HG03442 (cell line): Measurements from ENCODE around the gene NELFB.
A peak's percentile ranks its signal among the peaks of the same experiment; 100 is the strongest.

Source experiments
- ATAC-seq: cut with Tn5 transposase; IDR thresholded peaks from one replicate; pipeline ENCODE4 v1.9.1; 2021; ENCODE audit warnings: mild to moderate bottlenecking, moderate library complexity; ENCODE audit not compliant: unreplicated experiment

The NELFB gene

GRCh38 chr9:137267933-137268355 is 12.8 kb downstream of the NELFB start:
- ATAC-seq: no peak

- ATAC-seq: no peak
Observed at GRCh38 chr9:137268538-137269201, 13.5 kb downstream of the NELFB start.

- ATAC-seq: no peak
Observed at GRCh38 chr9:137269231-137269772, 14.2 kb downstream of the NELFB start.

DNA sequence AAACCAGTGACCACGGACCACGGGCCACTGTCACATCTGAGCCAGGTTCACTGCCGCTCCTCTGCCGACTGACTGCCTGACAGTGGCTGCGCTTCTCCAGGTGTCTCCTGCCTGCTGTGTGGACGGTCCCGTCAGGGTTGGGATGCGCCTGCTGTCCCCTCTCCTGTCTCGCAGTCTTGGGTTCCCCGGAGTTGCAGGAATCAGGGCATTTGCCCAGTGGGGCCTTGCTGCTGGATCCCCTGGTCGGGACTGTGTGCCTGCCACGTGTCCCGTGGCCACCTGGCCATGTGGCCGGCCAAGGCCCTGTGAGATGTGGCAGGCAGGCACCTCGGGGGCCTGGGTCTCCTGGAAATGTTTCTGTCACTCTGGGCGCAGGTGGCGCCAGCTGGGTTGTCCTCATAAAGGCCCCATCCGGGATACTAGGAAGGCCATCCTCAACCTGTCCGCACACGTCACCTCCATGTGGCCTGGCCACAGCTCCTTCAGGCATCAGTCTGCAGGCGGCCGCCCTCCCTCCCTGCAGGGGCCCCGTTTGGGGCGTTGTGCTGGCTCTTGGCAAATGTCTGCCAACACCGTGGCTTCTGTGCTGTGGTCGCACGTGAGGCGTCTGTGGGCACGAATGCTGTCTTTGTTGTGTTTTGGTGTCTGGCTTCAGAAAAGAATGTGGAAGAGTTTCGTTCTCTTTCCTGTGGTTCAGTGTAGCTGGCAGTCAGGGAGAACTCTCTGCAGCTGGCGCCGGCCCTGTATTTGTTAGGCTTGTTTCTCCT is 16.0 kb downstream of the NELFB start:
- no peak for ATAC-seq

- ATAC-seq: no peak
Observed at GRCh38 chr9:137271696-137272076, 16.6 kb downstream of the NELFB start.

GRCh38 chr9:137272241-137273094 is 17.3 kb downstream of the NELFB start:
- no peak for ATAC-seq

DNA sequence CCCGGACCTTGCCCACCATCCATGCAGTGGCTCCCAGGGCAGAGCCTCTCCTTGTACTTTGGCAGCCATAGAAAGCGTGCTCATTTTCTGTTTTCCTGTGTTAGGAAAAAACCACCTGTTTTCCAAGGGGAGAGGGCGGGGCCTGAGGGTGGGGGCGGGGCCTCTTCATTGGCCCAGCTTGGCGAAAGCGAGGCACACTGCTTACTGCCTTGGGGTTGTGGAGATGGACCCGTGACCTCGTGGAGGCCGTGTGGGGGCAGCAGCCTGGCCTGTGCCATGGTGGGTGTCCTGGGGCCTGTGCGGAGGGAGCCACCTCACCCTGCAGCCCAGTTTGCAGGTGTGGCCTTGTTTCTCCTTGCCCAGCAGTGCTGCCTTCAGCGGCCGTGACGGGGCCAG is 18.0 kb downstream of the NELFB start:
- ATAC-seq: no peak

- no peak for ATAC-seq
Observed at GRCh38 chr9:137273611-137274320, 18.6 kb downstream of the NELFB start.

DNA sequence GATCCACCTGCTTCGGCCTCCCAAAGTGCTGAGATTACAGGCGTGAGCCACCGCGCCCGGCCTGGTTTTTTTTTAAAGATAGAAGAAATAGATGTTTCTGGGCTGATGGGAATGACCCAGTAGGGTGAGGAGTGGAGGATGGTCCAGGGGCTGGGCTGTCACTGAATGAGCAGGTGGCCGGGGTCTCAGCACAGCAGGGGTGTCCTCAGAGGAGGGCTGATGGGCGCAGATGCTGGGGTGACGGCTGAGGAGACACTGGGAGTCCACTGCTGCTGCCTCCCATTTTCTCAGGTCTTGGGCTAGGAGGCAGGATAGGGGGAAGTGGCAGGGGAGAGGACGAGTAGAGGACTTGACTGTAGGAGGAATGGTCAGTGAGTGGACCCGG is 20.1 kb downstream of the NELFB start:
- no peak for ATAC-seq

GRCh38 chr9:137275588-137276472 is 20.7 kb downstream of the NELFB start:
- no peak for ATAC-seq

DNA sequence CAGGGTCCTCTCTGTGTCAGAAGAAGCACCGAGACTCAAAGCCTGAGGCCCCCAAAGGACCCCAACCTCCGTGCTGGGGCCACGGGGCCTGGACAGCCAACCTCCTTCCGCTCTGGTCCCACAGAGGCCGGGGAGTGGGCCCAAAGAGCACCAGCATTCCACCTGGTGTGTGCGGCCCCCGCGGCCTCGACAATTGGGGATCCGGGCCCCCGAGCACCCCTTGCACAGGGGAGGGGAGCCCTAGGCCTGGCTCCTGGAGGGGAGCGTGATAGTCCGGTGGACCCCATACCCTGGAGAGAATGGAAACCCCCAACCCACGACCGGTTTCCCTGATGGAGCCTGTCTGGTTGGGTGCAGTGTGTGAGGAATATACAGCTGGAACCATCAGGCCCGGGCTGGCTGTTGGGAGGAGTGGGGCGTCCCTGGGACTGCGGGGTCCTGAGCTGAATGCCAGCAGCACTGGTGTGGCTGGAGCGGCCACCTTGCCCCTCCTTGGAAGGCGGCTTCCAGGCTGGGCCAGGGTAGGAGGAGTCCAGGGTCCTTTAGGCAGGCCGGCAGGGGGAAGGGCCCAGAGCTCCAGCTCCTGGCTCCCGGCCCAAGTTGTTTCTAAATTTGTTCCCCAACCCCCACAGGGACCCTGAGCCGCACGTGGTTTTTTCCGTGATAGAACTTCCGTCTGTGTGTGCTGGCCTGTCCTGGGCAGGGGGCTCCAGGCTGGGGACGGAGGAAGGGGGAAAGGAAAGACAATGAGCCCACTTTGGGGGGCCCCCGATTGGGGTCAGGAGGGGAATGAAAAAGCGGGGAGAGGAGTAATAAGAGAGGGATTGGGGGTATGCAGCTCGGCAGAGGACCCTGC is 21.6 kb downstream of the NELFB start:
- no peak for ATAC-seq

- peak; percentile 74 for ATAC-seq
Observed at GRCh38 chr9:137277329-137278041, 22.4 kb downstream of the NELFB start, which contains the start of gene TOR4A. Gene TOR4A, plus strand, starts transcription at chr9:137277726. Its CDS starts 964 bp downstream, at chr9:137278690.

DNA sequence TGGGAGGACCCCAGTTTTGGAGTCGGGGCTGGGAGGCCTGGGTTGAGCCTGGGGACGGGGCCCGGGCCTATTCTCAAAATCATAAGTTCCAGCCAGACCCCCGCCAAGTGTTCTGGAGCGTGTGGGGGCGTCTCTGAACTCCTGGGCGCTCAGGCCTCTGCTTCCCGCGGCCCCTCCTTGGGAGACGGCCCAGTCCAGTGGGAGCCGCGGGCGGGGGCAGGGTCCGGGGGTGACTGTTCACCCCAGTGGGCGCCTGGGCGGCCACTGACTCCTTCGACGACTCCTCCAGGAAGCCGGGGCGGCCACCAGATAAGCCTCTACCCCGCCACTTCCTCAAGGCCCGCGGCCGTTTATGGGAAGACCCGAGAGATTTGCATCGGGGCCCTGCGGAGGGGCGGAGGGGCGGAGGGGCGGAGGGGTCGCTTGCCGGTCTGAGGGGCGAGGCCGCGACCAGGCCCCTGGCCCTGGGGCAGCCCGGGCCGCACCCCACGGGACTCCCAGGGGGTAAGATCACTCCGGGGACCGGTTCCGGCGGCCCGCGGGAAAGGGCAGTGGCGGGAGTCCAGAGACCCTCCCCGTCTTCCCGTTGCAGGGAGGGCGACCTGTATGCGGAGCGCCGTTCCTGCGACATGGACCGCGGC is 23.1 kb downstream of the NELFB start:
- ATAC-seq: no peak

DNA sequence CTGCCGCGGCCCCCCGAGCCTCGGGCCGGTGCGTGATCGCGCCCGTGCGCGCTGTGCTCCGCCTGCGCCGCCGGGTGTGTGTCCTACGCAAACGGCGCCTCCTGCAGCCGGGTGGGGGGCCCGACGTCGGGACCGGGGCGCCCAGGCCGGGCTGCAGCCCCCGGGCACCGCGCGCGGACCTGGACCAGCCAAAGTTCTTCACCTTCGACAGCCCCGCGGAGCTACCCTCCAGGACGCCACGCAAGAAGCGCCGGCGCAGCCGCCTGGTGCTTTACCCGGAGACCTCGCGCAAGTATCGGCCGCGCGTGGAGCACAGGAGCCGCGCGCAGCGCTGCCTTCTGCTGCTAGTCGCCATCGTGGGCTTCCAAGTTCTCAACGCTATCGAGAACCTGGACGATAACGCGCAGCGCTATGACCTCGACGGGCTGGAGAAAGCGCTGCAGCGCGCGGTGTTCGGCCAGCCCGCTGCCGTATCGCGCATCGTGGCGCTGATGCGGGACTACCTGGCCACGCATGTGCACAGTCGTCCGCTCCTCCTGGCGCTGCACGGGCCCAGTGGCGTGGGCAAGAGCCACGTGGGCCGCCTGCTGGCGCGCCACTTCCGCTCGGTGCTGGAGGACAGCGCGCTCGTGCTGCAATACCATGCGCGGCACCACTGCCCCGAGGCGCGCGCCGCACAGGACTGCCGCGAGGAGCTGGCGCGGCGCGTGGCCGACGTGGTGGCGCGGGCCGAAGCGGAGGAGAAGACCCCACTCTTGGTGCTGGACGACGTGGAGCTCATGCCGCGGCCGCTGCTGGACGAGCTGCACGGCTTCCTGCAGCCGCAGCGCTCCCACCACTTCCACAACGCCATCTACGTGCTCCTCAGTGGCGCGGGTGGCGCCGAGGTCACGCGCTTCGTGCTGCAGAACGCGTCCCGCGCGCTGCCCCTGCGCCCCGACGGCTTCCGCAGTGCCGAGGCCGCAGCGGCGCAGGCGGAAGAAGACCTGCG is 23.9 kb downstream of the NELFB start:
- no peak for ATAC-seq

GRCh38 chr9:137279741-137280473 is 24.8 kb downstream of the NELFB start:
- no peak for ATAC-seq
